Activated T-cell treated with anti-CD3 and anti-CD28 coated beads for 24 hours (primary cell): ENCODE data around the gene PRKAG1.

Source experiments
- DNase-seq: peaks from one replicate; pipeline ENCODE4 v3.0.0-alpha.2; 2020; ENCODE audit warnings: low read depth

The PRKAG1 gene

GRCh38 chr12:49031573-49032161 is 13.1 kb upstream of the PRKAG1 start:
- DNase-seq: no peak

- no peak for DNase-seq
Observed at GRCh38 chr12:49030714-49031572, 12.4 kb upstream of the PRKAG1 start.

- DNase-seq: no peak
Observed at GRCh38 chr12:49030119-49030518, 11.5 kb upstream of the PRKAG1 start.

GRCh38 chr12:49028666-49029275 is 10.2 kb upstream of the PRKAG1 start:
- no peak for DNase-seq

GRCh38 chr12:49027846-49028555 is 9.4 kb upstream of the PRKAG1 start:
- DNase-seq: no peak

GRCh38 chr12:49026678-49027480 is 8.3 kb upstream of the PRKAG1 start:
- DNase-seq: no peak

GRCh38 chr12:49026101-49026500 is 7.5 kb upstream of the PRKAG1 start:
- DNase-seq: no peak

- DNase-seq: no peak
Observed at GRCh38 chr12:49025463-49025862, 6.9 kb upstream of the PRKAG1 start.

GRCh38 chr12:49024543-49024942 is 6.0 kb upstream of the PRKAG1 start:
- DNase-seq: no peak

- DNase-seq: no peak
Observed at GRCh38 chr12:49023812-49024211, 5.2 kb upstream of the PRKAG1 start.

- DNase-seq: no peak
Observed at GRCh38 chr12:49022558-49023178, 4.1 kb upstream of the PRKAG1 start.

- DNase-seq: no peak
Observed at GRCh38 chr12:49021292-49021915, 2.8 kb upstream of the PRKAG1 start.

- no peak for DNase-seq
Observed at GRCh38 chr12:49020441-49020840, 1.9 kb upstream of the PRKAG1 start.

GRCh38 chr12:49019443-49020324 is 1.1 kb upstream of the PRKAG1 start:
- no peak for DNase-seq

- DNase-seq: no peak
Observed at GRCh38 chr12:49019120-49019430, 499 bp upstream of the PRKAG1 start.

GRCh38 chr12:49017891-49018260 is 700 bp downstream of the PRKAG1 start:
- no peak for DNase-seq

- DNase-seq: no peak
Observed at GRCh38 chr12:49015196-49015595, 3.4 kb downstream of the PRKAG1 start.

GRCh38 chr12:49014547-49014946 is 4.0 kb downstream of the PRKAG1 start:
- DNase-seq: no peak

GRCh38 chr12:49013428-49013827 is 5.1 kb downstream of the PRKAG1 start:
- DNase-seq: no peak

GRCh38 chr12:49012739-49013138 is 5.8 kb downstream of the PRKAG1 start:
- no peak for DNase-seq
